Coronary artery (tissue), 2 donors: Measurements from ENCODE around the gene TUT1.
A peak's percentile ranks its signal among the peaks of the same experiment; 100 is the strongest.
"Not testable (repeated sequence)": the region's sequence is repeated elsewhere in the genome, so short reads cannot be mapped to it uniquely, and the experiment has no call there.

Source experiments
- DNase-seq: peaks from one replicate; pipeline ENCODE4 v3.0.0-alpha.2; 2017; ENCODE audit warnings: low spot score
- H3K27ac ChIP-seq, 2 donors: fragments of 200-600 bp; sonication (generic); one replicate each; pipeline ENCODE4 v1.5.1; 2016 to 2019
- H3K4me3 ChIP-seq: fragments of 200-600 bp; sonication (generic); 2 replicates; pipeline ENCODE4 v1.5.1; 2016; ENCODE audit warnings: mild to moderate bottlenecking, moderate library complexity
- CTCF ChIP-seq: fragments of 200-600 bp; sonication (generic); IDR thresholded peaks from one replicate; pipeline ENCODE4 v1.5.1; 2019; ENCODE audit warnings: antibody characterized with exemption

TUT1 gene

GRCh38 chr11:62599069-62599696 lies 7.9 kb upstream of the TUT1 start:
- DNase-seq = peak; percentile 99
- TF ChIP-seq CTCF = no peak
- peak overlapping the region; percentile 12 to 97 for H3K27ac ChIP-seq
- H3K4me3 ChIP-seq = peak overlapping the region; percentile 90

GRCh38 chr11:62595124-62595523 lies 3.8 kb upstream of the TUT1 start:
- Histone ChIP-seq H3K4me3 (no peak overlapping the region), H3K27ac (no peak overlapping the region)
- TF ChIP-seq CTCF = no peak
- no peak for DNase-seq

- Histone ChIP-seq H3K4me3 (no peak overlapping the region), H3K27ac (peak overlapping the region in 1 of 2 donors; percentile 17)
- DNase-seq = no peak
- no peak for TF ChIP-seq CTCF
Measured at GRCh38 chr11:62593434-62594044, 2.2 kb upstream of the TUT1 start.

- Histone ChIP-seq H3K4me3 (no peak overlapping the region), H3K27ac (peak overlapping the region; percentile 90 to 97)
- no peak for TF ChIP-seq CTCF
- no peak for DNase-seq
Measured at GRCh38 chr11:62592989-62593421, 1.7 kb upstream of the TUT1 start.

GRCh38 chr11:62592146-62592815 lies 958 bp upstream of the TUT1 start:
- Histone ChIP-seq H3K27ac (peak overlapping the region; percentile 90 to 97), H3K4me3 (peak overlapping the region; percentile 77)
- TF ChIP-seq CTCF = no peak
- peak; percentile 57 for DNase-seq

- no peak for DNase-seq
- TF ChIP-seq CTCF = no peak
- H3K4me3 ChIP-seq = no peak overlapping the region
- H3K27ac ChIP-seq = no peak overlapping the region
Measured at GRCh38 chr11:62588966-62589637, 2.2 kb downstream of the TUT1 start.

GRCh38 chr11:62585356-62585755 lies 6.0 kb downstream of the TUT1 start:
- not testable (repeated sequence) for H3K27ac ChIP-seq, DNase-seq, H3K4me3 ChIP-seq

GRCh38 chr11:62581735-62582134 lies 9.6 kb downstream of the TUT1 start:
- not testable (repeated sequence) for DNase-seq, H3K4me3 ChIP-seq, H3K27ac ChIP-seq
